ENCODE data around the gene RBBP8NL.

RBBP8NL gene

DNA sequence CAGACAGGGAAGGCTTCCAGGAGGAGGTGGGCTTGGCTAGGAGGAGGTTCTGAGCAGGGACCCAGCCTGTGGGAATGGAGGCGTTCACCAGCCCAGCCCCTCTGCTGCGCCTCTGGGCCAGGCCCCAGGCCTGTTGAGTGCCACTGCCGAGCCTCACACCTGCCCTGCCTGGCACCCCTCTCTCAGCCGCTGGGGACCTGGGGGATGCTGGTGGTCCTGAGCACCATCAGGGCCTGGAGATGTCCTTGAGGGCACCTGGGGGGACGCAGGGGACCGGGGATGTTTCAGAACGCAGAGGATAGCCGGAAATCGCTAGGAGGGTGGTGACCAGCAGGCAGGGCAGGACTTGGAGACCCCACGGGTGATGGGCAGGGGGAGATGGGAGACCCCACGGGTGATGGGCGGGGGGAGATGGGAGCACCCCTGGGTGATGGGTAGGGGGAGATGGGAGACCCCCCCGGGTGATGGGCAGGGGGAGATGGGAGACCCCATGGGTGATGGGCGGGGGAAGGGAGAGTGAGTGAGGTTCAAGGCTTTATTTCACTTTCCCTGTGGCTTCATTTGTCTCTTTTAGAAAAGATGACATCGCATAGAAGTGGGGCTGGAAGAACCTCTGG, 35.7 kb upstream of the RBBP8NL start:
- no peak for DNase-seq (ENCODE audit: low spot score)

DNA sequence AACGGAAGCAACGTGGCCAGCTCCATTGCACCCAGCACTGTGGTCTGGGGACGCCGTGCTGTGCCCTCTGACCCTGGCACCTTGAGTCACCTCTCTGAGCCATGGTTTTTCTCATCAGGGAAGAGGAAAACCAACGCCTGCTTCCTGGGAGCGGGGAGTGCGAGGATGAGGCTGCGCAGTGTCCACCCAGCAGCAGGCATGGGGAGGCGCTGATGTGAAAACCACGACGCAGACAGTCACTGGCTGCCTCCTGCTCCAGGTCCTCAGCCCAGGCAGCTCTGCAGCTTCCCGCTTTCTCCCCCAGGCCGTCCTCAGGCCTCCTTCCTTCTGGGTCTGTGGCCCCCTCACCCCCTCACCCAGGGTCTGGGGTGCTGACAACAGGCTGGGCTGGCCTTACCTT, 34.5 kb upstream of the RBBP8NL start:
- no peak for DNase-seq (ENCODE audit: low spot score)

GRCh38 chr20:62461157-62461556, 33.8 kb upstream of the RBBP8NL start:
- DNase-seq (ENCODE audit: low spot score), result no peak

DNA sequence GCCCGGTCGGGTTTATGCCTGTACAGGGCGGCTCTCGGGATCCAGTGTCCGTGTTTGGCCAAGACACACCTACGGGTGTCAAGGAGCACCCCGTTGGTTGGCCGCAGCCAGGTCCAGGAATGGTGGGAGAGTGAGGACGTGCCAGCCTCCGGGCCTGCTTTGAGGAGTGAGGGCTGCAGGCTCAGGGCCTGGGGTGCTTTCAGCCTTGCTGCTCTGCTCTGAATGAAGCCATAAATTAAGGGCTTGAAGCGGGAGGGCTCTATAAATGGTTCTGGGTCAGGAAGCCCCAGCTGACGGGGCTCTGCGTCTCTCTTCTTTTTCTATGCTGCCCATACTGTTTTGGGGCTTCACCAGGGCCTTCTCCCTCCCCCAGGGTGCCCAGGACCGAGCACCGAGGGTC, 33.3 kb upstream of the RBBP8NL start:
- no peak for DNase-seq (ENCODE audit: low spot score)

DNA sequence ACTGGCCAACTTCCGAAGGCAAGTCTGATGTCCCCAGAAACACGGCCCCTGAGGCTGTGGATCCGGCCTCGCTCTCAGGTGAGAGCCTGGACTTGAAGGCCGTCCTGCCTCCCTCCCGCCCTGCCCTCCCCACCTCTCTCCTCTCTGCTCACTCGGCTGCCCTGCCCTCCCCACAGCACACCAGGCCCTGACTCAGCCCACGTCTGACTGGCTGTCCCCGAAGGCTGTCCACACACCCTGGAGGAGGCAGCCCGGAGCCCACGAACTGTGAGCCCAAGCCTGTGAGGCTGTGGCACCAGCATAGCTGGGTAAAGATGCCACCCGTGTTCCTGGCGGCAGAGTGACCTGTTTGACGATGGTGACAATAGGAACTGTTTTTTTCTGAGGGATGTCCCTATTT, 32.1 kb upstream of the RBBP8NL start:
- DNase-seq (ENCODE audit: low spot score), result no peak

DNA sequence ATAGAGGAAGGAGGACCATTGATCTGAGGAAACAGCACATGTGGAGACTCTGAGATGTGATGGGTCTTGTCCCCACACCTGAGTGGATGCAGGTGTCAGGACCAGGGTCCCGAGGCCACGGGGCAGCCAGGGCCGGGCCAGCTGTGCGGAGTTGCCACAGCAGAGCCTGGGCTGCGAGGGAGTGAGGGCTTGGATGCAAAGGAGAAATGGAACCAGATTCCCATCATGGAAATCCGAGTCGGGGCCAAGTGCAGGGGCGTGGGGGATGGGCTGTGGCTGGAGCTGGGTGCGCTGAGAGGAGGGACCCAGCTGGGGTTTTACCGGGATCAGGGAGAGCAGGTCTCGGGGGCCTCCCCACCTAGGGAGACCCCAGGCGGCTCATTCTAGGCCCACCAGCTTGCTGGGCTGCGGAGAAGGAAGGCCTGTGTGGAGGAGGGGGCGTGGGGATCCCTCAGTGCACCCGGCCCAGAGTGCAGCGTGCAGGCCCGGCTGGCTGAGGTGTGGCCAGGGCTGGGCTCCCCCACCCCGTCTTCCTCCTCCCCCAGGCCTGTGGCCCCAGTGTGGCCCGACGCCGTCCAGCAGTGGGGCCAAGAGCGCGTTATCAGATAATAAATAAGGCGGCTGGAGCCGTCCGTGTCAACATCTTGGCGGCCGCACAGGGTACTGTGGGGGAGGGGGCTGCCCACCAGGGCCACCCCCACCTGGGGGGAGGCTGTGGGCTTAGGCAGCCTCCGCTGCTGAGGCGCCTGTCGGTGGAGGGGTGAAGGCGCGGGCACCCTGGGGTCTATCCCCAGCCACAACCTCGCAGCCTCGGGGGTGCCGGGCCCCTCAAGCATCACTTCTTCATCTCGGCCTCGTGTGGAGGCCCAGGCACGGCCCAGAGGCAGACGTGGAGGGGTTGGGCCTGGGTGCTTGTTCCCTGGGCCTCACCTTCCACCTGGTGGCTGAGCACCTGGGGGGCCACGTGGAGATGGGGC, 31.2 kb upstream of the RBBP8NL start:
- DNase-seq (ENCODE audit: low spot score), result no peak

DNA sequence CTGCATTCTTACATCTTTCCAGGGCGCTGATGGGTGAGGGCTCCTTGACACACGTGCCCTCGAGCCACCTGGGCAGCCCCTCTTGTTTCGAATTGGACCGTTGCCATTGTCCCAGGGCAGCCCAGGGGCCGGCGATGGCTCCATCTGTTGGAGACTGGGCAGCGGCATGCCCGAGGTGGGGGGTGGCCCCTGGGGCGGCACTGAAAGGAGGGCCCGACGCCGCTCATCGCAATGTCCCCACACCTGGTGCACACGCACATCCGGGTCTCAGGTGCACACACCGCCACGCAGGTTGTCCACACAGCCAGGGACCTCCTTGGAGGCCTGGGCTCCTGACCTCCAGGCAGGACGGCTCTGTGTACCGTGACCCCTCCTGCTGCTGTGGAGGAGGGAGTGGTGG, 30.5 kb upstream of the RBBP8NL start:
- DNase-seq (ENCODE audit: low spot score), result no peak

GRCh38 chr20:62457098-62457497, 29.8 kb upstream of the RBBP8NL start:
- DNase-seq (ENCODE audit: low spot score), result no peak

DNA sequence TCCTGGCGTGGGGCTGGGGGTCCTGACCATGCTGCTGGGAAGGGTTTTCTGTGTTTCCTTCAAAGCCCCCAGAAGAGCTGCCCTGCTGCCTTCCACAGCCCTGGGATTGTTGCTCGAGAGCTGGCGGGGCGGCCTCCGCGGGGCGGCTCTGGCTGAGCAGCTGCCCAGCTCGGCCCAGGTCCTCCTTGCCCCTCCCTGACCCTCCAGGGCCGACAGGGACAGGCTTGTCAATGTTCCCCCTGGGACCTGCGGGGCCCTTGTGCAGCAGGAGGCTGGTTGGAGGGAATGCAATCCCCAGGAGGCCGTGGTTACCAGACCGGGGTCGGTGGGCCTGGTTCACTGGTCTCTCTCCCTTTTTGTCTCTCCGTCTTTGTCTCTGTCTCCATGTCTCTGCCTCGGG, 28.6 kb upstream of the RBBP8NL start:
- no peak for DNase-seq (ENCODE audit: low spot score)

GRCh38 chr20:62454904-62455636, 27.7 kb upstream of the RBBP8NL start:
- no peak for DNase-seq (ENCODE audit: low spot score)

DNA sequence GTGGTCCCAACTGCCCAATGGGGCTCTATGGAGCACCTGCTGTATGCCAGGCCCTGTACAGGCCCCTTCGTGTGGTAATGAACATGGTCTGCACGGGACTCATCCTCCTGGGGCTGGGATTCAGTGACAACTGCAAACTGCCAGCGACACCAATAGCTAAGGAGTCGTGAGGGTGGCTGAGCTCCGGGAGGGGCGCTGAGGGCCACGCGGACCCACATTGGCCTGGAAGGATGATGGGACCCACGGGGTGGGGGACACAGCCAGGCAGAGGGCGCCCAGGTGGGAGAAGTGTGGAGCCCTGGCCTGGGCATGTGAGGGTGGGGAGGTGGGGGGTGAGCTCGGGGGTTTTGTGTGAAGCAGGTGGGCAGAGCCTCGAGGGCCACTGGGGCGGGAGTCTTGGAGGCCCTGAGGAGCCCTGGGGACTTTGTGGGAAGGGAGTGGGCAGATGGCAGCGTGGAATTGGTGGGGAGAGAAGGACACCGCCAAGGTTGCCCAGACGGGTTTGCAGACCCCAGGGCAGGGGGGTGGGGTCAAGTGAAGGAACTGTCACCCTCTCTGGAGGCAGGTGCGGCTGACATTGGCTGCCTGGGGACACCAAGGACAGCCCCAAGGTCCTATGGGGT, 26.0 kb upstream of the RBBP8NL start:
- DNase-seq (ENCODE audit: low spot score), result no peak

- DNase-seq (ENCODE audit: low spot score), result no peak
Observed at GRCh38 chr20:62452475-62453095, 25.2 kb upstream of the RBBP8NL start.

DNA sequence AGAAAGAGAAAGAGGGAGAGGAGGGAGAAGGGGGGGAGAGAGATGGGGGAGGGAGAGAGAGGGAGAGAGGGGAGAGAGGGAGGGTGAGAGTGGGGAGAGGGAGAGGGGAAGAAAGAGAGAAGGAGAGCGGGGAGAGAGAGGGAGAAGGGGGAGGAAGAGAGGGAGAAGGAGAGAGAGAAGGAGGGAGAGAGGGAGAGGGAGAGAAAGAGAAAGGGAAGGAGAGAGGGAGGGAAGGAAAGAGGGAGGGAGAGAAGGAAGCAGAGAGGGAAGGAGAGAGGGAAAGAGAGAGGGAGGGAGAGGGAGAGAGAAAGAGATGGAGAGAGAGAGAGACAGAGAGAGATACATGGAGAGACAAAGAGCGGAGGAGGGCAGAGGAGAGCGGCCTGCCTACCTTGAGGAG, 24.6 kb upstream of the RBBP8NL start:
- DNase-seq (ENCODE audit: low spot score), result no peak

DNA sequence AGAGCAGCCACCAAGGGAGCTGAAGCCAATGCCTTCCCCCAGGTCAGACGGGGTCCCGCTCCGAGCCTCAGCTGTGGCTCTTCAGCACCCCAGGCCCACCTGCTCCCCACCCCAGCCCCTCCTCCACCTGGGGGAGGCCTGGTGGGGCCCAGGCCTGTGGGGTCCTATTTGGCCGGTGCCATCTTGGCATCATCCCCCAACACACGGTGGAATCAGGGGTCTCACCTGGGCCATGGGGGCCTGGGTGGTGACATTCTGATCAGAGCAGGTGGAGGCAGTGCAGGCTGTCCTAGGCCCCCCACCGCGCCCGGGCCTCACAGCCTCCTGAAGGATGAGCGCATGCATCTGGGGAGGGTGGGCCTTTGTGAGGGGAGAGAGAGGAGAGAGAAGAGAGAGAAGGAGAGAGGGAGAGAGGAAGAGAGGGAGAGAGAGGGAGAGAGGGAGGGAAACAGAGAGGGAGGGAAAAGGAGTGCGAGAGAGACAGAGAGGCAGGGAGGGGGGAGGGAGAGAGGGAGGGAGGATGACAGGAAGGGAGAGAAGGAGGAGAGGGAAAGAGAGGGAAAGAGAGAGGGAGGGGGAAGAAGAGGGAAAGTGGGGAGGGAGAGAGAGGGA, 23.9 kb upstream of the RBBP8NL start:
- no peak for DNase-seq (ENCODE audit: low spot score)

DNA sequence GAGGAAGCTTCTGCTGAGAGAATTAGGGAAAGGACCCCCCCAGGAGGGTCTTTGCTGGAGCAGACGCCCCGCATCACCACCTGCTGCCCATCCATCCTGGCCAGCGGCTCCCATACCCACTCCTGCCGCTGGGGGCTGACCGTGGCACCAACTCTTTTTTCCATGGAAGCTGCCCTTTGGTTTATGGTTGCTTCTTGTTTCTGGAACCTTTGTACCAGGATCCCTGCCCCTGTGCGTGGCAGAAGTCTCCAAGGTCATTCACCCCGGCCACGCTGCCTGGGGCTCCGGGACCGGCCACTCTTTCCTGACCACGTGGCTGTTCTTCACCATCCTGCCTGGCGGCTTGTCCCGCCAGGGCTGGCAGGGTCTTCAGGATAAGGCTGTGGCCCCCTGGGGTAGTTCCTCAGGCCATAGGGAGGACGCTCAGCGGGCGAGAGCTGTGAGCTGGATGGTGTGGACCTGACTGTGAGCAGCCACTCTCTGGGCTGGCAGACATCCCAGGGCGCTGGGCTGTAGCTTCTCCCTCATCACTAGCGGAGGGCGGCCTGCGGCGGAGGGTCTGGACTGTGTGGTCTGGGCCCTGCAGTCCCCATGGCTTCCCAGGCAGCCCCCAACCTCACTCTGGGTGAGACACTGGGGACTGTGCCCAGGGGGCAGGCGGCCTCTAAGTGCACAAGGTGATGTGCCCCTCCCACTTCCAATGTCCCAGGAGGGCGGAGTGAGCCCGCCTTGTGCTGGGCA, 22.8 kb upstream of the RBBP8NL start:
- no peak for DNase-seq (ENCODE audit: low spot score)

GRCh38 chr20:62448788-62449187, 21.4 kb upstream of the RBBP8NL start:
- DNase-seq (ENCODE audit: low spot score), result no peak

- no peak for DNase-seq (ENCODE audit: low spot score)
Observed at GRCh38 chr20:62448038-62448437, 20.7 kb upstream of the RBBP8NL start.

DNA sequence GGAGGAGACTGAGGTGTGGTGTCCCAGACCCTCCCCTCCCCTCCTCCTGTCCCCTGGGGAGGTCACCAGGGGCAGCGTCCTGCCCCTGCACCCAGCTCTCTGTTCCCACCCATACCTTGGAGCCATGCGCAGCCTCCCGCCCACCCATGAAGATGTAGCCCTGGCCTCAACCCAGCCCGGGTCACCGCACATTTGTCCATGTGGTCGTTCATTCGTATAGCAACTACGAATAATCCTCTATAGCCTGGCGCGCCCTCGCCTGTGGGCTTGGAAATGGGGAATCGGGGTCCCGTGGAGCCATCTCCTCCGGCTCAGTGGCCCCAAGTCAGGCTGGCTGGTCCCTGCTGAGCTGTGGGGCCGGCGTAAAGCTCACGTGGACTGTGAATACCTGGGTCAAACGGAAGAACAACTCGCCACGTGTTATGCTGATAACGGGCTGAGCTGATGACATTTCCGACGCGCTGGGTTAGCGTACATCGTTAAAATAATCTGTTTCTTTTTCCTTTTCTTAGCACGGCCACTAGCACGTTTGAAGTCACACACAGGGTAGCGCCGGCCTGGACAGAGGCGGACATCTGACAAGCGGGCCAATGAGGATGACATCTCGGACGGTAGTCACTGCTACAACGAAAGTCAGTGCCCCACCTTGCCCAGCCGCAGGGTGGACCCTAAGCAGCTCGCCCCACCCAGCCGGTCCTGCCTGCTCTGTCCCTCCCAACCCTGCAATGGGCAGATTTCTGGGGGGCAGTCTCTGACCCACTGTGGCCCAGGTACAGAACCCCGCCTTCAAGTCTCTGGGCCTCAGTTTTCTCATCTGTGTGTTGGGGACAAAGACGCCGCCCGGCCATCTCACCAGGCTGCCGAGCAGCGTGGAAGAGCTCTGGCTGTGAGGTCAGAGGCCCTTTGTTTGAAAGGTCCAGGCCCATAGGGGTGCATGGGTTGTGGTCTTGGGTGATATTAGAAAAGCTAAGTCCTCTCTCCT, 19.8 kb upstream of the RBBP8NL start:
- no peak for DNase-seq (ENCODE audit: low spot score)

- no peak for DNase-seq (ENCODE audit: low spot score)
Observed at GRCh38 chr20:62446481-62446880, 19.1 kb upstream of the RBBP8NL start.
